ENCODE data around the gene CHST8.

CHST8 gene

GRCh38 chr19:33802001-33802400 is 180.2 kb downstream of the CHST8 start:
- H3K4me3 ChIP-seq (ENCODE audit: low read depth in 1 of 2, low read length in 2 of 2), result no peak overlapping the region
- no peaks in the 10 kb centered on the region for H3K36me3 ChIP-seq (ENCODE audit: insufficient read depth, low read length)

GRCh38 chr19:33802801-33803200 is 181.0 kb downstream of the CHST8 start:
- no peak overlapping the region for H2AFZ ChIP-seq (ENCODE audit: low read depth, low read length)
- no peaks in the 10 kb centered on the region for H3K9me3 ChIP-seq (ENCODE audit: insufficient read depth, low read length, severe bottlenecking)
- no peak overlapping the region for H3K4me2 ChIP-seq (ENCODE audit: insufficient read depth, low read length)
- no peak overlapping the region for H3K9ac ChIP-seq (ENCODE audit: low read depth, low read length)
- H3K79me2 ChIP-seq (ENCODE audit: insufficient read depth, low read length), result no peaks in the 10 kb centered on the region
- H3K36me3 ChIP-seq (ENCODE audit: insufficient read depth, low read length), result no peaks in the 10 kb centered on the region
- no peaks in the 10 kb centered on the region for H3K27me3 ChIP-seq (ENCODE audit: insufficient read depth, low read length, poor library complexity)
- no peak overlapping the region for H3K4me3 ChIP-seq (ENCODE audit: low read depth in 1 of 2, low read length in 2 of 2)
- ATAC-seq (ENCODE audit: insufficient read depth, low read depth) (no peak), DNase-seq (no peak)
- H4K20me1 ChIP-seq (ENCODE audit: insufficient read depth, low read length), result peaks cover 10% of the 10 kb centered on the region; the same call in 1 of the 2 replicates
- no peak for TF ChIP-seq EZH2 (IDR thresholded peaks at IDR 0.05; ENCODE audit: borderline replicate concordance, low read depth, low read length, severe bottlenecking)
- TF ChIP-seq, protein P1, sequence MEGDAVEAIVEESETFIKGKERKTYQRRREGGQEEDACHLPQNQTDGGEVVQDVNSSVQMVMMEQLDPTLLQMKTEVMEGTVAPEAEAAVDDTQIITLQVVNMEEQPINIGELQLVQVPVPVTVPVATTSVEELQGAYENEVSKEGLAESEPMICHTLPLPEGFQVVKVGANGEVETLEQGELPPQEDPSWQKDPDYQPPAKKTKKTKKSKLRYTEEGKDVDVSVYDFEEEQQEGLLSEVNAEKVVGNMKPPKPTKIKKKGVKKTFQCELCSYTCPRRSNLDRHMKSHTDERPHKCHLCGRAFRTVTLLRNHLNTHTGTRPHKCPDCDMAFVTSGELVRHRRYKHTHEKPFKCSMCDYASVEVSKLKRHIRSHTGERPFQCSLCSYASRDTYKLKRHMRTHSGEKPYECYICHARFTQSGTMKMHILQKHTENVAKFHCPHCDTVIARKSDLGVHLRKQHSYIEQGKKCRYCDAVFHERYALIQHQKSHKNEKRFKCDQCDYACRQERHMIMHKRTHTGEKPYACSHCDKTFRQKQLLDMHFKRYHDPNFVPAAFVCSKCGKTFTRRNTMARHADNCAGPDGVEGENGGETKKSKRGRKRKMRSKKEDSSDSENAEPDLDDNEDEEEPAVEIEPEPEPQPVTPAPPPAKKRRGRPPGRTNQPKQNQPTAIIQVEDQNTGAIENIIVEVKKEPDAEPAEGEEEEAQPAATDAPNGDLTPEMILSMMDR (IDR thresholded peaks at IDR 0.05; ENCODE audit: borderline replicate concordance, extremely low read depth, low read length, poor library complexity, severe bottlenecking), result no peak
- H3K4me1 ChIP-seq (ENCODE audit: insufficient read depth, low read length), result no peaks in the 10 kb centered on the region
- H3K27ac ChIP-seq (ENCODE audit: low read length), result no peak overlapping the region

More at GRCh38 chr19:33802001-33802400, 180.2 kb downstream of the CHST8 start:
- Histone ChIP-seq H4K20me1 (ENCODE audit: insufficient read depth, low read length) (peaks cover 10% of the 10 kb centered on the region; the same call in 1 of the 2 replicates), H3K4me2 (ENCODE audit: insufficient read depth, low read length) (no peak overlapping the region), H3K27ac (ENCODE audit: low read length) (no peak overlapping the region), H3K79me2 (ENCODE audit: insufficient read depth, low read length) (no peaks in the 10 kb centered on the region), H3K27me3 (ENCODE audit: insufficient read depth, low read length, poor library complexity) (no peaks in the 10 kb centered on the region), H2AFZ (ENCODE audit: low read depth, low read length) (no peak overlapping the region), H3K9me3 (ENCODE audit: insufficient read depth, low read length, severe bottlenecking) (no peaks in the 10 kb centered on the region), H3K4me1 (ENCODE audit: insufficient read depth, low read length) (no peaks in the 10 kb centered on the region), H3K9ac (ENCODE audit: low read depth, low read length) (no peak overlapping the region)
- ATAC-seq (ENCODE audit: insufficient read depth, low read depth) (no peak), DNase-seq (no peak)
- TF ChIP-seq, protein P1 (IDR thresholded peaks at IDR 0.05; ENCODE audit: borderline replicate concordance, extremely low read depth, low read length, poor library complexity, severe bottlenecking), result no peak
- no peak for TF ChIP-seq EZH2 (IDR thresholded peaks at IDR 0.05; ENCODE audit: borderline replicate concordance, low read depth, low read length, severe bottlenecking)

DNA sequence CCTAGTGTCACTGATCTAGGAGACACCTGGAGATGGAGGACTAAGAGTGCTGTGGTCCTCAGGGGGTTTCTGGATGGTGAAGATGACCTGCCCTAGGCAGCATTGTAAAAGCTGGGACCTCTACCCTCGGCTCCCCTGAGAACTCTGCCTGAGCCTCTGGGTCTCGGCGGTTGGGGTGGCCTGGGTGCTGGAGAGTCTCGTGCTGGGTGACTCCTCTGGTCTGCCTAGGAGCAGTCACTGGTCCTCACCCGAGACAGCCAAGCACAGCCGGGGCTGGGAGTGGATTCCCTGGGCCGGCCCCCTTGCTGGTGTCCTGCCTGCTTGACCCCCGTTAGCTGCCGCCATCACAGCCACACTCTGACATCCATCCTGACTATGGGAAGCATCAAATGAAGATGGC is 181.6 kb downstream of the CHST8 start:
- H3K9ac ChIP-seq (ENCODE audit: low read depth, low read length), result no peak overlapping the region
- no peaks in the 10 kb centered on the region for H3K9me3 ChIP-seq (ENCODE audit: insufficient read depth, low read length, severe bottlenecking)
- no peak overlapping the region for H2AFZ ChIP-seq (ENCODE audit: low read depth, low read length)
- no peaks in the 10 kb centered on the region for H3K79me2 ChIP-seq (ENCODE audit: insufficient read depth, low read length)
- H3K4me3 ChIP-seq (ENCODE audit: low read depth in 1 of 2, low read length in 2 of 2), result no peak overlapping the region
- H3K27ac ChIP-seq (ENCODE audit: low read length), result no peak overlapping the region
- no peaks in the 10 kb centered on the region for H3K27me3 ChIP-seq (ENCODE audit: insufficient read depth, low read length, poor library complexity)
- ATAC-seq (ENCODE audit: insufficient read depth, low read depth) (no peak), DNase-seq (no peak)
- no peaks in the 10 kb centered on the region for H3K36me3 ChIP-seq (ENCODE audit: insufficient read depth, low read length)
- no peak overlapping the region for H3K4me2 ChIP-seq (ENCODE audit: insufficient read depth, low read length)
- TF ChIP-seq EZH2 (IDR thresholded peaks at IDR 0.05; ENCODE audit: borderline replicate concordance, low read depth, low read length, severe bottlenecking), result no peak
- TF ChIP-seq, protein P1 (IDR thresholded peaks at IDR 0.05; ENCODE audit: borderline replicate concordance, extremely low read depth, low read length, poor library complexity, severe bottlenecking), result no peak
- peaks cover 10% of the 10 kb centered on the region; the same call in 1 of the 2 replicates for H4K20me1 ChIP-seq (ENCODE audit: insufficient read depth, low read length)
- no peaks in the 10 kb centered on the region for H3K4me1 ChIP-seq (ENCODE audit: insufficient read depth, low read length)
